Lower lobe of right lung (tissue), 2 donors: ENCODE measurements around the gene PTCSC3. TPM values are rescaled to one million over a fixed set of nuclear protein-coding genes. Genes with fewer than 3 reads are reported as not detected.
A peak's percentile ranks its signal among the peaks of the same experiment; 100 is the strongest.

Experiments
- ATAC-seq, 2 donors: fragments of 200-7000 bp; cut with Tn5 transposase; one replicate each; pipeline ENCODE4 v1.9.1; 2020 to 2022; ENCODE audit warnings: mild to moderate bottlenecking in 2 of 2, moderate library complexity in 2 of 2
- DNase-seq: peaks from one replicate; pipeline ENCODE4 v3.0.0-alpha.2; 2020
- H3K27ac ChIP-seq: fragments of 200-600 bp; one replicate; pipeline ENCODE4 v1.8.0; 2022
- H3K27me3 ChIP-seq: fragments of 200-600 bp; one replicate; pipeline ENCODE4 v1.8.0; 2022; ENCODE audit warnings: low read depth
- H3K36me3 ChIP-seq: fragments of 200-600 bp; one replicate; pipeline ENCODE4 v1.8.0; 2022; ENCODE audit warnings: mild to moderate bottlenecking
- H3K4me1 ChIP-seq: fragments of 200-600 bp; one replicate; pipeline ENCODE4 v1.8.0; 2022
- H3K4me3 ChIP-seq: fragments of 200-600 bp; one replicate; pipeline ENCODE4 v1.8.0; 2022; ENCODE audit warnings: mild to moderate bottlenecking
- H3K9me3 ChIP-seq: fragments of 200-600 bp; one replicate; pipeline ENCODE4 v1.8.0; 2022
- intact Hi-C: fragments of 100-400 bp; cut with DNase I; formaldehyde crosslinking; loops from one replicate; pipeline ENCODE4 v1.11.0; 2022
- long read RNA-seq: library from polyadenylated mRNA; unstranded; transcript quantifications from one replicate; pipeline ENCODE4 v2.0.0, GENCODE V29; 2021
- total RNA-seq: library from RNA; stranded (reverse); fragmentation: NEBNext Ultra II Directional; extraction: Animal tissue kit (Norgen Biotek cat#: 25700); gene quantifications from one replicate; pipeline ENCODE4 v1.2.1, GENCODE V29; 2021
- TF ChIP-seq, protein P1 (sequence below): fragments of 200-600 bp; IDR thresholded peaks from one replicate; pipeline ENCODE4 v1.8.0; 2022; ENCODE audit warnings: antibody characterized with exemption, mild to moderate bottlenecking
- donor health status: DM: no; HTN: yes; CAD: no; lungs with severe emphysema.

Gene PTCSC3
- total RNA-seq, result 1.5 TPM
- long read RNA-seq, result 0 reads

DNA sequence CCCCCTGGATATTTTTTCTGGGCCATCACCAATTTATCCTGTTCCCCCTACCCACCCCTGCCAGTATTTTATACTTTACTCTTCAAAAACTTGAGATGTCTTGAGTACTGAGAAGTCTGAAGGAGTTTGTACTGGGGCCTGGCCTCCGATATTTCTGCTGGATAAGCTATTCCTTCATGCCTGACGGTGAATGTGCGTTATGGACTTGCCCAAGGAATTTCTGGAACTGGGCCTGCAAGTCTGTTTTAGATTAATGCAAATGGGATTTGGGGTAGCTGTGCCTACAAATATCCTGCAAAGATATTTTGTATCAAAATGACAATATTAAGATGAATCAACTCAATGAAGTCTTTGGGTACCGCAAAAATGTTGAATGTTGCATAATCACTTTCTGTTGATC, at the start of gene PTCSC3:
TSS of gene PTCSC3 (minus strand) at position 199 of the 400 bp plus-strand sequence.
- intact Hi-C loops, result no loop called here
- ATAC-seq, result no peak
- Histone ChIP-seq H3K9me3 (no peaks in the 10 kb centered on the region), H3K27ac (no peak within 1 kb of the TSS), H3K4me1 (no peaks in the 10 kb centered on the region), H3K36me3 (no peaks in the 10 kb centered on the region), H3K27me3 (no peaks in the 10 kb centered on the region), H3K4me3 (no peak within 1 kb of the TSS)
- TF ChIP-seq, protein P1, sequence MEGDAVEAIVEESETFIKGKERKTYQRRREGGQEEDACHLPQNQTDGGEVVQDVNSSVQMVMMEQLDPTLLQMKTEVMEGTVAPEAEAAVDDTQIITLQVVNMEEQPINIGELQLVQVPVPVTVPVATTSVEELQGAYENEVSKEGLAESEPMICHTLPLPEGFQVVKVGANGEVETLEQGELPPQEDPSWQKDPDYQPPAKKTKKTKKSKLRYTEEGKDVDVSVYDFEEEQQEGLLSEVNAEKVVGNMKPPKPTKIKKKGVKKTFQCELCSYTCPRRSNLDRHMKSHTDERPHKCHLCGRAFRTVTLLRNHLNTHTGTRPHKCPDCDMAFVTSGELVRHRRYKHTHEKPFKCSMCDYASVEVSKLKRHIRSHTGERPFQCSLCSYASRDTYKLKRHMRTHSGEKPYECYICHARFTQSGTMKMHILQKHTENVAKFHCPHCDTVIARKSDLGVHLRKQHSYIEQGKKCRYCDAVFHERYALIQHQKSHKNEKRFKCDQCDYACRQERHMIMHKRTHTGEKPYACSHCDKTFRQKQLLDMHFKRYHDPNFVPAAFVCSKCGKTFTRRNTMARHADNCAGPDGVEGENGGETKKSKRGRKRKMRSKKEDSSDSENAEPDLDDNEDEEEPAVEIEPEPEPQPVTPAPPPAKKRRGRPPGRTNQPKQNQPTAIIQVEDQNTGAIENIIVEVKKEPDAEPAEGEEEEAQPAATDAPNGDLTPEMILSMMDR, result no peak
- no peak for DNase-seq

DNA sequence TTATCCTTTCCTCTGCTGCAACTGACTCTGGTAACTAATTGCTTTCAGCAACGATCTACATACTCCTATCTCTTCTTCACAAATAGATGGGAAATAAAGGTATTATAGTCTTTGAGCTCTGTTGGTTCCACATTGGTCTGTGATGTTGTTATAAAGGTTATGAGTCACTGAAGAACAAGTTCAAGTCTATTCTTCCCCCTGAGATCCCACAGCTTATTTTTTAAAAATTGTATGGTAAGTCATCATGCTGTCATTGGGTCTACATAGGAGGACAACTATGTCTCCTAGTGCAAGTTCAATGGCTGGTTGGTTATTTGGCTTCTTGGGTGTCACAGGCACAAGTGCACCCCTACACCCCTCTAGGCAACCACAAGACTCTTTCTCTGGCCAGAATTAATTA, 49.6 kb upstream of the PTCSC3 start:
- H3K9me3 ChIP-seq, result no peaks in the 10 kb centered on the region
- no peak for DNase-seq
- TF ChIP-seq, protein P1, result no peak
- no peaks in the 10 kb centered on the region for H3K27me3 ChIP-seq
- intact Hi-C loops, result no loop called here
- peak overlapping the region; percentile 73 for H3K27ac ChIP-seq
- H3K4me3 ChIP-seq, result no peak overlapping the region
- ATAC-seq, result no peak
- H3K4me1 ChIP-seq, result peaks cover 16% of the 10 kb centered on the region
- no peaks in the 10 kb centered on the region for H3K36me3 ChIP-seq

DNA sequence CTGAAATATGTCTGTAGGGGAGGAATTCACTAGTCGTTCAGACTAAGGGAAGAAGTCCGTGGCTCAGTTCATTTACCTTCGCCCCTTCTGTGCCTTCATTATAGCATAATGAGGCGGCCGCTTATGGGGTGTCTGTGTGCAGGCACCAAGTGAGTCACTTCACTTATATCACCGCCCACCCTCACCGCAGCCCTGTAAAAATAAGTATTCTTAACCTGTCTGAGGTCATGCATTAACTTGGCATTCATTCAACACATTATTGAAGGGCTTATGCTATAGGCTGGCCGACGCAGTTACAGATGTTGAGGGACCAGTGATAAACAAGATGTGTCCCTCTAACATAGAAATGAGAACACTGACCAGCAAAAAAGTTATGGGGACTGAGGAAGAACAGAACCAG, 47.7 kb upstream of the PTCSC3 start:
- Histone ChIP-seq H3K27me3 (no peaks in the 10 kb centered on the region), H3K4me1 (peaks cover 16% of the 10 kb centered on the region), H3K9me3 (no peaks in the 10 kb centered on the region), H3K36me3 (no peaks in the 10 kb centered on the region), H3K4me3 (no peak overlapping the region), H3K27ac (peak overlapping the region; percentile 42)
- intact Hi-C loops, result no loop called here
- DNase-seq (no peak), ATAC-seq (no peak)
- TF ChIP-seq, protein P1, result no peak

DNA sequence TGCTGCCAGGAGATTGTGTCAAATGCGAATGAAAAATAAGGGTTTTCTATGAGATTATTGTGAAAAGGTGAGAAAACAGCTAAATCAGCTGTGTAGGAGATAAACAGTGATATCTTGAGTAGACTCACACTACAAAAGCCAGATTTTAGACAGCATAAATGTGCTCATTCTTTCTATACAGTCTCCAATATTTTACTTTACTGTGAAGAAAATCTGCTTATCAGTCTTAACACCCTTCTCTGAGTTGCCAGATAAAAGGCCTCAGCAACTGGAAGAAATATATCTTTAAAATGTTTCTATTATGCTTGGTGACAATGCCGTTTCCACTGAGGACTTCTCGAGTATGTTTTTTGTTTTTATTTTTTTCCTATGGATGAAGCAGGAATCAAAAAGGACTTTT, 47.0 kb upstream of the PTCSC3 start:
- peak overlapping the region; percentile 42 for H3K27ac ChIP-seq
- H3K36me3 ChIP-seq, result no peaks in the 10 kb centered on the region
- peaks cover 16% of the 10 kb centered on the region for H3K4me1 ChIP-seq
- DNase-seq (no peak), ATAC-seq (no peak)
- intact Hi-C loops, result no loop called here
- no peaks in the 10 kb centered on the region for H3K27me3 ChIP-seq
- no peak overlapping the region for H3K4me3 ChIP-seq
- no peaks in the 10 kb centered on the region for H3K9me3 ChIP-seq
- TF ChIP-seq, protein P1, result no peak

DNA sequence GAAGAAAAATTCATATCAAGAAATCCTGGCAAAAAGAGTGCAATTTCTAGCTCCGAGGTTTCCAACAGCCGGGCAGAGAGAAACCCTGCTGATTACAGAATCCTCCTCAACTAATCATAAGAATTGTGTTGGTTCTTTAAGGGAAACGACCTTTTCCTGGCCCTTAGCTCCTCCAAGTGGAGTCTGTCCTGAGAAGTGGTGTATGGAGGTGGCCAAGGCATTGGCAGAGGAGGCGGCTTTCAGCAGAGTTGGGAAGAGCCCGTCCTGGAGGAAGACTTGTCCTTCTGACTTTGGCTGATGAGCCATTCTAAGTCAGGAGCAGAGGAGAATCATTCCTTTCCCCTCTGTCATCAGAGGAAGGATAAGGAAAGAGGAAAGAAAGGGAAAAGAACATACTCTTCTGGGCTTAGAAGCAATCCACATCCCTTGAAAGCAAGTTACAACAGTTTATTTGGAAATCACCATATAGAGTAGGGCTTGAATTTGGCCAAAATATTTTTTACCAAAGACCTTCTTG, 46.5 kb upstream of the PTCSC3 start:
- TF ChIP-seq, protein P1, result no peak
- H3K27me3 ChIP-seq, result no peaks in the 10 kb centered on the region
- H3K27ac ChIP-seq, result peak overlapping the region; percentile 42
- no peaks in the 10 kb centered on the region for H3K9me3 ChIP-seq
- DNase-seq (no peak), ATAC-seq (no peak)
- peaks cover 12% of the 10 kb centered on the region for H3K4me1 ChIP-seq
- H3K4me3 ChIP-seq, result no peak overlapping the region
- H3K36me3 ChIP-seq, result no peaks in the 10 kb centered on the region
- intact Hi-C loops, result no loop called here

DNA sequence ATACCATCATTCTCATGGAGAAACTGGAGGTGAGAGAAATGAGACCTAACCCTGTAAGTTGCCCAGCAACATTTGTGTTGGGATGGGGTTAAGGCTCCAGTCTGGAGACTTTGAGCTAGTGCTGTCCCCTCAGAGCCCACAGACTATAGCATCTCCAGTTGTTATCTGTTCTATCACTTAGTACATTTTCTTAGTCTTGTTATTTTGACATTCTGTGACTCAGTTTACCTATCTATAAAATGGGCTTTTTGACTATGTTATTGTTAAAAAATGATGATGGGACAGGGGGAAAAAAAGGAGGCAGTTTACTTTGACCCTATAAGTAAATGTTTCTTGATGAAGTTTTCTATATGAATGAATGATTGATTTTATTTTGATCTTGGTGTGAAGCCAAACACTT, 45.8 kb upstream of the PTCSC3 start:
- TF ChIP-seq, protein P1, result no peak
- no peak for ATAC-seq
- H3K27ac ChIP-seq, result no peak overlapping the region
- H3K9me3 ChIP-seq, result no peaks in the 10 kb centered on the region
- DNase-seq, result no peak
- no peak overlapping the region for H3K4me3 ChIP-seq
- H3K4me1 ChIP-seq, result peaks cover 12% of the 10 kb centered on the region
- H3K36me3 ChIP-seq, result no peaks in the 10 kb centered on the region
- H3K27me3 ChIP-seq, result no peaks in the 10 kb centered on the region
- intact Hi-C loops, result no loop called here
